H1 (cell line): ENCODE results near the gene MS4A15. TPM values are rescaled to one million over a fixed set of nuclear protein-coding genes. Genes with fewer than 3 reads are reported as not detected.

Source experiments
- CTCF ChIA-PET: fragments of 300-600 bp; sonication (Branson Sonifier 250); formaldehyde crosslinking; loops from one replicate; lab custom pipeline; 2021; ENCODE audit not compliant: partially characterized antibody; lab: Charles Lee
- POLR2A ChIA-PET: fragments of 300-600 bp; sonication (Branson Sonifier 250); formaldehyde crosslinking; loops from one replicate; lab custom pipeline; 2021; ENCODE audit warnings: inconsistent platforms; ENCODE audit not compliant: partially characterized antibody; lab: Charles Lee
- DNase-seq, 2 experiments: peaks; one replicate each; pipeline versions ENCODE4 v3.0.0 to v3.0.0-alpha.2; 2010 to 2022; ENCODE audit warnings: low spot score in 2 of 2, low read depth in 1 of 2, mixed read lengths in 1 of 2
- FAIRE-seq: peaks from 2 replicates; lab custom pipeline; 2011; peaks lifted over from hg19 to GRCh38; lab: Jason Lieb, UNC
- H2AFZ ChIP-seq: 2 replicates; pipeline ENCODE4 v1.8.1; 2012; ENCODE audit warnings: low read length, inconsistent platforms
- H2AK5ac ChIP-seq: 2 replicates; pipeline ENCODE4 v1.6.1; 2013; ENCODE audit warnings: low read depth, low read length
- H2BK120ac ChIP-seq: replicated peaks from 2 replicates; pipeline ENCODE3; 2013; ENCODE audit warnings: low read depth, low read length, inconsistent platforms
- H2BK12ac ChIP-seq: 2 replicates; pipeline ENCODE4 v1.6.1; 2013; ENCODE audit warnings: low read depth, low read length
- H2BK15ac ChIP-seq: 2 replicates; pipeline ENCODE4 v1.6.1; 2013; ENCODE audit warnings: low read length
- H2BK20ac ChIP-seq: 2 replicates; pipeline ENCODE4 v1.6.1; 2013; ENCODE audit warnings: low read length
- H2BK5ac ChIP-seq: 2 replicates; pipeline ENCODE4 v1.6.1; 2013; ENCODE audit warnings: low read depth, low read length
- H3K14ac ChIP-seq: 2 replicates; pipeline ENCODE4 v1.6.1; 2013; ENCODE audit warnings: inconsistent platforms; ENCODE audit not compliant: insufficient read length
- H3K18ac ChIP-seq: 2 replicates; pipeline ENCODE4 v1.6.1; 2013; ENCODE audit warnings: low read length; ENCODE audit errors: extremely low read depth
- H3K23ac ChIP-seq: 2 replicates; pipeline ENCODE4 v1.6.1; 2013; ENCODE audit warnings: inconsistent platforms; ENCODE audit not compliant: insufficient read length
- H3K23me2 ChIP-seq: 2 replicates; pipeline ENCODE4 v1.6.1; 2013; ENCODE audit warnings: low read depth, low read length
- H3K27ac ChIP-seq: 2 replicates; pipeline ENCODE4 v1.6.1; 2011; ENCODE audit warnings: low read depth, low read length, inconsistent platforms
- H3K27me3 ChIP-seq, 4 experiments: replicated peaks in 1 of 4; 1 replicate in 1 of 4; 2 replicates in 3 of 4; pipeline versions ENCODE4 v1.6.1 to v1.8.1; 2011 to 2013; ENCODE audit warnings: low read length in 3 of 4, mild to moderate bottlenecking in 3 of 4, inconsistent platforms in 2 of 4, mixed read lengths in 2 of 4, moderate library complexity in 1 of 4; ENCODE audit not compliant: control insufficient read depth in 3 of 4, insufficient read depth in 3 of 4; ENCODE audit errors: extremely low read depth in 1 of 4
- H3K36me3 ChIP-seq, 4 experiments: 2 replicates each; pipeline versions ENCODE4 v1.6.1 to v1.8.1; 2011 to 2013; ENCODE audit warnings: mild to moderate bottlenecking in 4 of 4, low read length in 3 of 4, moderate library complexity in 2 of 4, control low read depth in 1 of 4, inconsistent platforms in 1 of 4; ENCODE audit not compliant: insufficient read depth in 4 of 4, control insufficient read depth in 2 of 4
- H3K4ac ChIP-seq: replicated peaks from 2 replicates; pipeline ENCODE3; 2013; ENCODE audit warnings: low read length, low read depth, mixed read lengths, inconsistent platforms; ENCODE audit not compliant: insufficient read length
- H3K4me1 ChIP-seq, 4 experiments: replicated peaks in 1 of 4; 1 replicate in 1 of 4; 2 replicates in 3 of 4; pipeline versions ENCODE4 v1.6.1 to v1.8.1; 2011 to 2013; ENCODE audit warnings: low read length in 3 of 4, inconsistent platforms in 2 of 4, mixed read lengths in 1 of 4; ENCODE audit not compliant: insufficient read depth in 4 of 4, control insufficient read depth in 3 of 4
- H3K4me2 ChIP-seq, 2 experiments: 2 replicates each; pipeline versions ENCODE4 v1.6.1 to v1.8.1; 2011 to 2013; ENCODE audit warnings: low read depth in 2 of 2, low read length in 2 of 2, control low read depth in 1 of 2, inconsistent platforms in 1 of 2, mild to moderate bottlenecking in 1 of 2; ENCODE audit not compliant: insufficient read depth in 1 of 2
- H3K4me3 ChIP-seq, 4 experiments: fragments of 200-600, 300-600 bp in 1 of 4; sonication (generic), shearing (Covaris generic), sonication (Bioruptor Twin) in 1 of 4; 2 replicates each; pipeline versions ENCODE4 v1.5.1 to v1.8.1; 2011 to 2016; ENCODE audit warnings: low read length in 4 of 4, low read depth in 3 of 4, control low read depth in 2 of 4, inconsistent platforms in 2 of 4, mild to moderate bottlenecking in 2 of 4, mixed read lengths in 1 of 4, moderate library complexity in 1 of 4; ENCODE audit not compliant: insufficient read depth in 2 of 4; ENCODE audit errors: extremely low read depth in 1 of 4
- H3K56ac ChIP-seq: replicated peaks from 2 replicates; pipeline ENCODE3; 2013; ENCODE audit warnings: low read depth, mild to moderate bottlenecking, mixed read lengths, low read length, inconsistent platforms; ENCODE audit not compliant: insufficient read length
- H3K79me1 ChIP-seq: 2 replicates; pipeline ENCODE4 v1.6.1; 2013; ENCODE audit warnings: low read depth, low read length, control low read depth
- H3K79me2 ChIP-seq, 2 experiments: 2 replicates each; pipeline versions ENCODE4 v1.6.1 to v1.8.1; 2012 to 2013; ENCODE audit warnings: low read length in 2 of 2, mild to moderate bottlenecking in 2 of 2, inconsistent platforms in 1 of 2; ENCODE audit not compliant: insufficient read depth in 2 of 2, control insufficient read depth in 1 of 2
- H3K9ac ChIP-seq, 4 experiments: replicated peaks in 1 of 4; 1 replicate in 1 of 4; 2 replicates in 3 of 4; pipeline versions ENCODE4 v1.6.1 to v1.8.1; 2011 to 2013; ENCODE audit warnings: low read depth in 3 of 4, low read length in 3 of 4, control low read depth in 2 of 4, mild to moderate bottlenecking in 2 of 4, moderate library complexity in 2 of 4, inconsistent platforms in 1 of 4; ENCODE audit errors: extremely low read depth in 1 of 4
- H3K9me3 ChIP-seq, 2 experiments: 2 replicates each; pipeline versions ENCODE4 v1.6.1 to v1.8.1; 2012 to 2013; ENCODE audit warnings: mild to moderate bottlenecking in 2 of 2, moderate library complexity in 2 of 2, control low read depth in 1 of 2, inconsistent platforms in 1 of 2, low read depth in 1 of 2, low read length in 1 of 2, mixed read lengths in 1 of 2; ENCODE audit not compliant: insufficient read depth in 2 of 2
- H4K20me1 ChIP-seq, 2 experiments: replicated peaks in 1 of 2; 2 replicates each; pipeline versions ENCODE3 to v1.8.1; 2011 to 2013; ENCODE audit warnings: inconsistent platforms in 2 of 2, low read length in 2 of 2, mild to moderate bottlenecking in 1 of 2; ENCODE audit not compliant: insufficient read depth in 2 of 2, control insufficient read depth in 1 of 2
- H4K5ac ChIP-seq: 2 replicates; pipeline ENCODE4 v1.6.1; 2013; ENCODE audit warnings: low read length, low read depth, mixed read lengths, inconsistent platforms; ENCODE audit not compliant: insufficient read length
- H4K8ac ChIP-seq: 2 replicates; pipeline ENCODE4 v1.8.0; 2013; ENCODE audit warnings: mild to moderate bottlenecking, moderate library complexity, low read length, inconsistent platforms; ENCODE audit not compliant: insufficient read depth; ENCODE audit errors: extremely low read depth
- H4K91ac ChIP-seq: replicated peaks from 2 replicates; pipeline ENCODE3; 2013; ENCODE audit warnings: low read length, mixed read lengths, inconsistent platforms; ENCODE audit not compliant: insufficient read length
- EGR1 ChIP-seq: IDR thresholded peaks from 2 replicates; pipeline ENCODE4 v1.6.1; 2011; ENCODE audit warnings: low read depth, low read length, borderline replicate concordance
- GABPA ChIP-seq: IDR thresholded peaks from 2 replicates; pipeline ENCODE4 v1.6.1; 2011; ENCODE audit warnings: mild to moderate bottlenecking, low read length, moderate library complexity, borderline replicate concordance; ENCODE audit not compliant: insufficient read depth
- JUN ChIP-seq: IDR thresholded peaks from 2 replicates; pipeline ENCODE4 v1.6.1; 2011; ENCODE audit warnings: low read depth, mild to moderate bottlenecking, improper control_type of control experiment, low read length
- RAD21 ChIP-seq, 2 experiments: IDR thresholded peaks in 1 of 2; conservative IDR thresholded peaks in 1 of 2; 2 replicates each; pipeline ENCODE4 v1.6.1; 2011; ENCODE audit warnings: low read depth in 2 of 2, low read length in 2 of 2, improper control_type of control experiment in 1 of 2, inconsistent platforms in 1 of 2, mild to moderate bottlenecking in 1 of 2, moderate library complexity in 1 of 2
- RXRA ChIP-seq: IDR thresholded peaks from 2 replicates; pipeline ENCODE4 v1.6.1; 2011; ENCODE audit warnings: low read depth, mild to moderate bottlenecking, low read length, moderate library complexity; ENCODE audit not compliant: insufficient read depth
- WGBS, 2 experiments: shearing (Covaris generic) in 1 of 2; methylation state at CpG; one replicate each; pipeline versions ENCODE4 v1.1.6 to v1.1.7; 2013 to 2015; ENCODE audit warnings: low lambda C conversion rate in 2 of 2, mixed read lengths in 2 of 2, inconsistent platforms in 1 of 2, low coverage in 1 of 2, missing lambda C conversion rate in 1 of 2; ENCODE audit not compliant: insufficient replicate concordance in 2 of 2, insufficient coverage in 1 of 2, insufficient read length in 1 of 2; ENCODE audit errors: extremely low coverage in 1 of 2, missing lambda C conversion rate in 1 of 2; 5-methylcytosine and 5-hydroxymethylcytosine counted together
- polyA plus RNA-seq, 7 experiments: library from polyadenylated mRNA; depleted of rRNA in 3 of 7; stranded (reverse) in 5 of 7; unstranded in 2 of 7; fragments of >200 nt in 5 of 7; fragments of 200-250 nt in 2 of 7; gene quantifications; 1 replicate in 5 of 7; 2 replicates in 1 of 7; 4 replicates in 1 of 7; pipeline versions ENCODE4 v1.2.1 to v1.2.3, GENCODE V29; 2011 to 2013; ENCODE audit warnings: missing spikeins in 2 of 7, mixed read lengths in 2 of 7
- total RNA-seq: library from RNA; stranded (reverse); fragmentation: NEBNext Ultra II Directional; extraction: Animal tissue kit (Norgen Biotek cat#: 25700); gene quantifications from 2 replicates; pipeline ENCODE4 v1.2.1, GENCODE V29; 2021
- TF ChIP-seq, protein P1 (sequence below): IDR thresholded peaks from 2 replicates; pipeline ENCODE4 v1.6.1; 2012; ENCODE audit warnings: inconsistent platforms

Gene MS4A15
- total and polyA plus RNA-seq, 2 of the 8 experiments (the other 6 are each of a cell fraction or from before 2014, with no cell fraction given), result 0.15 to 0.17 TPM

- Histone ChIP-seq H2AK5ac (no peak overlapping the region), H3K27ac (no peak overlapping the region), H3K27me3 (no peaks in the 10 kb centered on the region), H4K5ac (no peak overlapping the region), H2BK120ac (no peak overlapping the region), H3K23ac (no peak overlapping the region), H3K14ac (no peak overlapping the region), H3K56ac (no peak overlapping the region), H3K9ac (no peak overlapping the region), H2BK5ac (no peak overlapping the region), H2BK20ac (no peak overlapping the region), H3K4me2 (no peak overlapping the region), H2BK12ac (no peak overlapping the region), H3K79me1 (no peaks in the 10 kb centered on the region), H3K36me3 (no peaks in the 10 kb centered on the region), H4K8ac (no peak overlapping the region), H4K20me1 (peaks cover 0 to 4% of the 10 kb centered on the region in 2 experiments), H2AFZ (no peak overlapping the region), H3K4me3 (no peak overlapping the region), H3K18ac (no peak overlapping the region), H4K91ac (no peak overlapping the region), H3K79me2 (no peaks in the 10 kb centered on the region), H3K4me1 (no peaks in the 10 kb centered on the region), H3K9me3 (peaks cover 0 to 3% of the 10 kb centered on the region in 2 experiments; a peak in 1 of 4 replicates), H2BK15ac (no peak overlapping the region), H3K4ac (no peak overlapping the region), H3K23me2 (no peaks in the 10 kb centered on the region)
- no peak for DNase-seq
- ChIA-PET CTCF (interaction anchor here (1.0 to 2.8 kb wide), 6 partner anchors 10 to 47 kb away, joined by 3 to 13 read pairs (median 6); no protein-coding TSS in a partner anchor), POLR2A (no interaction called here)
- no peak for FAIRE-seq
- no peak for TF ChIP-seq JUN
- TF ChIP-seq GABPA, result no peak
- TF ChIP-seq, protein P1, sequence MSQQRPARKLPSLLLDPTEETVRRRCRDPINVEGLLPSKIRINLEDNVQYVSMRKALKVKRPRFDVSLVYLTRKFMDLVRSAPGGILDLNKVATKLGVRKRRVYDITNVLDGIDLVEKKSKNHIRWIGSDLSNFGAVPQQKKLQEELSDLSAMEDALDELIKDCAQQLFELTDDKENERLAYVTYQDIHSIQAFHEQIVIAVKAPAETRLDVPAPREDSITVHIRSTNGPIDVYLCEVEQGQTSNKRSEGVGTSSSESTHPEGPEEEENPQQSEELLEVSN, result no peak
- TF ChIP-seq EGR1, result no peak
- TF ChIP-seq RXRA, result no peak
- TF ChIP-seq RAD21 (IDR thresholded peaks at IDR 0.05 in 1 of 2, conservative IDR thresholded peaks at IDR 0.05 in 1 of 2; ENCODE audit: low read depth in 2 of 2, low read length in 2 of 2), result no peak
- 91% methylated on average over 8 of the region's 8 CpGs; no CpG with 5 or more reads in 1 of the 2 experiments for WGBS, 2 experiments
Observed at GRCh38 chr11:60748821-60749220, 7.8 kb upstream of the MS4A15 start.
